NCI-H1417 treated with DMSO at 0.1 percent for 48 hours (cell line): Measurements from ENCODE around the gene MFF.
"Not testable (repeated sequence)": the region's sequence is repeated elsewhere in the genome, so short reads cannot be mapped to it uniquely, and the experiment has no call there.

Experiments used
- DNase-seq: peaks from one replicate; lab custom pipeline; 2025; lab: John Stamatoyannopoulos, UW

The MFF gene

GRCh38 chr2:227337442-227337841, 12.4 kb downstream of the MFF start:
- DNase-seq, result no peak

DNA sequence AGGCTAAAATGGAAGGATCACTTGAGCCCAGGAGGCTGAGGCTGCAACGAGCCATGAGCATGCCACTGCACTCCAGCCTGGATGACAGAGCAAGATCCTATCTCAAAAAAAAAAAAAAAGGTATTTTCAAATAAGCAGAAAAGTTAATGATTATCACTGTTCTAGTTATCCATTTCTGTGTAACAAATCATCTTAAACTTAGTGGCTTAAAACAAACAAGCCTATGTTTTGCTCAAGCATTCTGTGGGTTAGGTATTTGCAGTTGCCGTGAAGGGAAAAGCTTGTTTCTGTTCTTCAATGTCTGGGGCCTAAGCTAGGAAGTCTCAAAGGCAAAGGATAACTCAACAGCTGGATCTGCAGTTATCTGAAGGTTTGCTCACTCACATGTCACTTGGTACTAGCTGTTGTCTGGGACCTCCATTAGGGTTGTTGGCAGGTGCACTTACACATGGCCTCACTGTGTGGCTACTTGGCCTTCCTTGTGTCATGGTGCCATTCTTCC, 14.1 kb downstream of the MFF start:
- no peak for DNase-seq

DNA sequence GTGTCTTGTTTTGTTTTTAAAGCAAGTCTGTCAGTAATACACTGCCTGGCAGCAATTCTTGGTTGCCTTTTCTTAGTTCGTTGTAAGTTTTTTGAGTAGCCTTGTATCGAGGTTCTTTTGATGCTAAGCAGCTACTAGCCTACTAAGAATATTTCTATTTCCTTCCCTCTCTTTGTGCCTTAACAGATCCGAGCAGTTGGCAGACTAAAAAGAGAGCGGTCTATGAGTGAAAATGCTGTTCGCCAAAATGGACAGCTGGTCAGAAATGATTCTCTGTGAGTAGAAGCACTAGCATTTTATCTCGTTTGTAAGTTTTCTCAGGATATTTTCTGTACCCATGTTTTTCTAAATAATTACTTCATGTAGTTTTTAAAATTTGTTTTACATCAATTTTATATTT, 15.1 kb downstream of the MFF start:
- DNase-seq, result no peak

DNA sequence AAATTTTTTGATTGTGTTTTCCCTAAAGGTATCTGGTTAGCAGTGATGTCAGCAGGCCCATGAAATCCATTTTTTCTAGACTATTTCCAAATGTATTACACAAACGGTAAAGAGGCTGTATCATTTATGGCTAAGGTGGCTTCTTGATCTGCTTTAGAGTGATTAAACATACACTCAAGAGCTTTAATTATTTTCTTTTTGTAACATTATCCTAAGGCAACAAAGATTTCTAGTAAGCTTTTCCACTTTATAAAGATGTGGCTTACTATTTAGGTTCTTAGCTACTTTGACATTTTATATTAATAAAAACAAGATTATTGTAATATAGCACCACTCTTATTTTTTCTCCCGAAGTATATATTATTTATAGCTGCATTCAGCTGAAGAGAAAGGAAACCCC, 16.5 kb downstream of the MFF start:
- no peak for DNase-seq

GRCh38 chr2:227344231-227344630, 19.2 kb downstream of the MFF start:
- DNase-seq, result no peak

DNA sequence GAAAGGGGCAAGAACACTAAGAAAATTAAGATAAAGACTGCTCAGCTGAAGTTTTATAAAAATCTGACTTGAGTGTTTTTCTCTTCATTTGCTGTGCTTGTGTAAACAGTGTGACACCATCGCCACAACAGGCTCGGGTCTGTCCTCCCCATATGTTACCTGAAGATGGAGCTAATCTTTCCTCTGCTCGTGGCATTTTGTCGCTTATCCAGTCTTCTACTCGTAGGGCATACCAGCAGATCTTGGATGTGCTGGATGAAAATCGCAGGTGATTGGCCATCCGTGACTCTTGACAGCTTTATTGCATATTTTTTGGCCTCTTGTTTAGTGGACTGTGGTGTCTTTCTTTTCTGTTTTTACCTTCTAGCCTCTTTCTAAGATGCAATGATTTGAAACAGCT, 22.1 kb downstream of the MFF start:
- DNase-seq, result no peak

DNA sequence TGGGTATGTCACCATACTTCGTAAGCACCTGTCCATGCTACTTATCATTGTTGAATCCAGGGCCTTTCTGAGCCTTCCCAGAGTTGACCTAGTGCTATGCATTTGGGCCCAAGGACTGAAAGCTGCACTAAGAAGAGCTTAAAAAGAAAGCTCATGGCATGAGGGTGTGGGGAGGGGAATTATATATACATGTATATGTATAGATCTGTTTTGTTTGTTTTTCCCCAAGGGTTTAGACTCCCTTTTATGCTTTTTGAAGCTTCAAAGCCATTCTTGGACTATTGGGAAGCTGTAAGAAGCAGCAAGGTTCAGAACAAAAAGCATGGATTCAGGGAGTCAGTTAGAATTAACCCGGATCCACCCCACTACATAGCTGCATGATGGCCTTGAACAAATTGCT, 23.3 kb downstream of the MFF start:
- no peak for DNase-seq

GRCh38 chr2:227349989-227350612, 25.1 kb downstream of the MFF start:
- DNase-seq, result no peak

DNA sequence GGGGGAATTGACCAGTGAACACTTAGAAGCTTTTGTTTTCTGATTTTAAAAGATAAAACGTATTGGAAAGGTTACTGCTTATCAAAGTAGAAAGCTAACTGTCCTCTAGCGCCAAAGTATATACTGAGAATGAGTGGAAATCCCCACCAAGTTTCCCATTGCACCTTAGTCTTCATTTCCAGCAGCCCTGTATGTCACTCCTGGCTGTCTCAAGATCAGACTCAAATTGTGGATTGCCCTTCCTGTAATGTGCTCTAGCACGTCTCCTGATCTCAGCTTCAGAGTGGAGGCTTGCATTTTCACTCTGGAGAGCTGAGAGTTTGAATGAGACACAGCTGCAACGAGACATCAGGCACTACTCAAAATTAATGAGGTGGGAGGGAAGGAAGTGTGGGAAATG, 26.6 kb downstream of the MFF start:
- no peak for DNase-seq

DNA sequence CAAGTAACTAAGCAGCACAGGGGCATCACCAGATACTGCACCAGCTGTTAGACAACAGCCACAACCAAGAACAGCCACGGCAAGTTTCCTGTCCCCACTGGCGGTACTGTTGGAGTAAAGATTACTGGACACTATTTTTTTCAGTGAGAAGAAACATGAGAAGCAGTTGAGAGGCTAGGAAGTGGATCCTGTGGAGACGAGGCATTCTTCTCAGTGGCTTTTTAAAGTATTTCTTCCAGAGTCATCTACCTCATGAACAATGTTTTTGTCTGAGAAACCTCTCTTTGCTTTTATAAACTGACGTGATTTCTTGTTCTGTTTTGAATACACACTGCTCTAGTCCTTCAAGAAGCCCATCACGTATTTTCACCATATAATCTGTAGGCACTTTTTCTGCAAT, 35.3 kb downstream of the MFF start:
- DNase-seq, result no peak

DNA sequence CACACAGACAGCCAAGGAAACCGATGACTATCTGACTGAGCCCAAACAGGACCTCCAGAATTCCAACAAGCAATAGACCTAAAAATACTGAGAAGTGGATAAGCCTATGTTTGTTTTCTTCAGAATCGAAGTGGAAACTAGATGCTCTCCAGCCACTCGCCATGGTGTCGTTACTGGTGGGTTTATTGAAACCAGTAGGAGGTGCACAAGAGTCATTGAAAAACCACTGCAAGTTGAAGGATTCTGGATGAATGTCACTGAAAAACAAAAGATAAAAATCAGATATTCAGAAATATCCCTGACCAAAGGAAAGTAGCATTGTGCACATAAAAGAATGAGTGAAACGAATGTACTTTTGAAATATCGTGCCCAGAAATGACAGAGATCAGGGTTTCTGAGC, 38.7 kb downstream of the MFF start:
- no peak for DNase-seq

GRCh38 chr2:227364585-227365263, 39.7 kb downstream of the MFF start:
- not testable (repeated sequence) for DNase-seq

GRCh38 chr2:227365833-227366232, 40.8 kb downstream of the MFF start:
- DNase-seq, result no peak

GRCh38 chr2:227366769-227367426, 41.8 kb downstream of the MFF start:
- DNase-seq, result no peak

- DNase-seq, result no peak
Measured at GRCh38 chr2:227367427-227367795, 42.4 kb downstream of the MFF start.

DNA sequence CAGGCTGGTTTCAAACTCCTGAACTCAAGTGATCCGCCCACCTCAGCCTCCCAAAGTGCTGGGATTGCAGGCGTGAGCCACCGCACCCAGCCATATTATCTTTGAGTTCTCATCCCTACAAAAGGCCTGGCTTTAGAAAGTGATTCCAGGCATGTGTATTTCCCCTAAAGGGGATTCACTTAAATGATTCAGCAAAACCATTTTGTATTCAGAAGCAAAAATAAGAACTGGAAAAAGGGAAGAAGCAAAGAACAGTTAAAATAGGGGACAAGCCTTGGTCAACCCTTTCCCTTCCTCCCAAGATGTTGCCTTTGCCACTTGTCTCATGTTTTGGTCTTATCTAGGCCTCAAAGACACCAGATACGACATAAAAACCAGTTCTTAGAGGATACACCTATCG, 43.5 kb downstream of the MFF start:
- DNase-seq, result no peak

GRCh38 chr2:227370092-227370491, 45.0 kb downstream of the MFF start:
- DNase-seq, result no peak

GRCh38 chr2:227370791-227371312, 45.8 kb downstream of the MFF start:
- DNase-seq, result no peak

DNA sequence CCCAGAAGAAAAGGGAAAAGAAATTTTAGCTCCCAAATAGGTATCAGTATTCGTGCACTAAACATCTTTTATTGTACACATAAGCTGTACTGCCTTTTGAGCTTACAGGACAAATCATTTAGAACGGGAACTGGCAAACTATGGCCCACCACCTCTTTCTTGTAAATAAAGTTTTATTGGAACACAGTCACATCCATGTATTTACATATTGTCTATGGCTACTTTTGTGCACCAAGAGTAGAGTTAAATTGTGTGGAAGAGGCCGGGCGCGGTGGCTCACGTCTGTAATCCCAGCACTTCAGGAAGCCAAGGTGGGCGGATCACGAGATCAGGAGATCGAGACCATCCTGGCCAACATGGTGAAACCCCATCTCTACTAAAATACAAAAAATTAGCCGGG, 48.3 kb downstream of the MFF start:
- no peak for DNase-seq

DNA sequence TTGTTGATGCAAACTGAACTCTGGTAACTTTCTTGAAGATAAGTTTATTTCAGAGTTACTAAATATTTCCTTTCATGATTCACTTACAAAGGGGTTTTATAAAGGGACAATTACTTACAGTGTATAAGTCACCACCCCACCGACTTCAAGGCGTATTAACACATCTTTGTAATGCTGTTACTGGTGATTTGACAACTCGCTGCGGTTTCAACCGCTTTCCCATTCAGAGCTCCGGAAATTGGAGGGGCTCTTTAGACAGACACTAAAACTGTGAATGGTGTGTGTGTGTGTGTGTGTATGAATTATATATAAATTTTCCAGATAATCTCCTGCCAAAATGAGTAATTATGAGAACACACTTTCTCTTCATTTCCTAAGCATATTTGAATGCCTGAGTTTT, 49.1 kb downstream of the MFF start:
- no peak for DNase-seq

GRCh38 chr2:227376656-227377396, 51.8 kb downstream of the MFF start:
- no peak for DNase-seq
